GM12891 (cell line): ENCODE measurements around the gene GREB1.

Experiments used
- DNase-seq: peaks from one replicate; pipeline ENCODE4 v3.0.0; 2011; ENCODE audit warnings: low spot score; ENCODE audit not compliant: insufficient read length
- FAIRE-seq: peaks from 2 replicates; lab custom pipeline; 2011; peaks lifted over from hg19 to GRCh38; lab: Jason Lieb, UNC
- PAX5 ChIP-seq: IDR thresholded peaks from 2 replicates; pipeline ENCODE4 v1.6.1; 2011; ENCODE audit warnings: low read length, moderate library complexity, mild to moderate bottlenecking; ENCODE audit not compliant: insufficient read depth, severe bottlenecking
- POLR2A ChIP-seq: IDR thresholded peaks from 2 replicates; pipeline ENCODE4 v1.6.1; 2011; ENCODE audit warnings: low read depth, low read length, control low read depth
- POLR2AphosphoS5 ChIP-seq: IDR thresholded peaks from 2 replicates; pipeline ENCODE4 v1.6.1; 2011; ENCODE audit warnings: low read depth, low read length, control low read depth
- POU2F2 ChIP-seq: IDR thresholded peaks from 2 replicates; pipeline ENCODE4 v1.6.1; 2011; ENCODE audit warnings: low read depth, mild to moderate bottlenecking, control low read depth, low read length, moderate library complexity
- SPI1 ChIP-seq: IDR thresholded peaks from 2 replicates; pipeline ENCODE4 v1.6.1; 2011; ENCODE audit warnings: low read depth, low read length, control low read depth
- TAF1 ChIP-seq: IDR thresholded peaks from 2 replicates; pipeline ENCODE4 v1.6.1; 2011; ENCODE audit warnings: low read depth, low read length, control low read depth

The GREB1 gene

DNA sequence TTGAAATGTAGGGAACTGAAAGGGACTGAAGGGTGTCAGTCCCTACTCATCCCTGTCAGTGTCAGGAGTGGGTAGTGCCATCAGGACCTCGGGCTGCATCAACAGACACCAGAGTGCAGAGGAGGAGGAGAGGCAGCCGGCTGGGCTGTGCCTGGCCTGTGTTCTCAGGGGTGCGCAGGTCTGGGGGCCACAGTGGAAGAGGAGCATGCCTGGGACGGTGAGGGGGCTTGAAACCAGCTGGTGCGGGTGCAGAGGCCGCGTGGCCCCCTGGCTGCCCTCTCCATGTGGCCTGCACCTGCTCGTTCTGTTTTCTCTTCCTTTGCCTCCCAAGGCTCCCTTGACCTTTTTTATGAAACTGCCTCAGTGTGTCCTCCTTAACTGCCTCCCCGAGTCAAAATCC is 94.8 kb downstream of the GREB1 start:
- TF ChIP-seq POLR2AphosphoS5 (no peak), TAF1 (no peak), POLR2A (no peak), SPI1 (no peak), PAX5 (no peak), POU2F2 (no peak)

GRCh38 chr2:11629215-11629614 is 95.4 kb downstream of the GREB1 start:
- FAIRE-seq (no peak), DNase-seq (no peak)
- TF ChIP-seq POU2F2 = no peak
- TF ChIP-seq TAF1 = no peak

More for the DNA sequence above, 94.8 kb downstream of the GREB1 start:
- DNase-seq (no peak), FAIRE-seq (no peak)

DNA sequence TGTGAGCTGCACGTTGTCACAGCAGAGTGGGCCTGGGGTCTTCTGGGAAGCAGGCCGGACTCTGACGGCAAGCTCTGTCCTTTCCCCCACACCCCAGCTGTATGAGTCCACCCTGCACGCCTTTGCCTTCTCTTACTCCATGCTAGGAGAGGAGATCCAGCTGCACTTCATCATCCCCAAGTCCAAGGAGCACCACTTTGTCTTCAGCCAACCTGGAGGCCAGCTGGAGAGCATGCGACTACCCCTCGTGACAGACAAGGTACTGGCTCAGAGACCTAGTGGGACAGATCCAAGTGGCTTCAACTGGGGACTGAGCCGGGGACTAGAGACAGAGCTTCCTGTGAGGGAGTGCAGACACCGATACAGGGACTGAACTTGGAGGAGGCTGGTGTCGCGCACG is 96.0 kb downstream of the GREB1 start:
- DNase-seq = no peak
- no peak for TF ChIP-seq POLR2AphosphoS5
- no peak for TF ChIP-seq POU2F2
- TF ChIP-seq TAF1 = no peak
- no peak for TF ChIP-seq PAX5
- TF ChIP-seq POLR2A = no peak
- TF ChIP-seq SPI1 = no peak
- no peak for FAIRE-seq

- DNase-seq (no peak), FAIRE-seq (no peak)
- TF ChIP-seq POLR2A = no peak
- TF ChIP-seq TAF1 = no peak
- no peak for TF ChIP-seq SPI1
- TF ChIP-seq POLR2AphosphoS5 = no peak
- TF ChIP-seq PAX5 = no peak
- no peak for TF ChIP-seq POU2F2
These were observed 97.0 kb downstream of the GREB1 start for GRCh38 chr2:11630855-11631254.

GRCh38 chr2:11631462-11631861 is 97.6 kb downstream of the GREB1 start:
- FAIRE-seq (no peak), DNase-seq (no peak)
- TF ChIP-seq TAF1 = no peak
- no peak for TF ChIP-seq POLR2A
- no peak for TF ChIP-seq POU2F2

DNA sequence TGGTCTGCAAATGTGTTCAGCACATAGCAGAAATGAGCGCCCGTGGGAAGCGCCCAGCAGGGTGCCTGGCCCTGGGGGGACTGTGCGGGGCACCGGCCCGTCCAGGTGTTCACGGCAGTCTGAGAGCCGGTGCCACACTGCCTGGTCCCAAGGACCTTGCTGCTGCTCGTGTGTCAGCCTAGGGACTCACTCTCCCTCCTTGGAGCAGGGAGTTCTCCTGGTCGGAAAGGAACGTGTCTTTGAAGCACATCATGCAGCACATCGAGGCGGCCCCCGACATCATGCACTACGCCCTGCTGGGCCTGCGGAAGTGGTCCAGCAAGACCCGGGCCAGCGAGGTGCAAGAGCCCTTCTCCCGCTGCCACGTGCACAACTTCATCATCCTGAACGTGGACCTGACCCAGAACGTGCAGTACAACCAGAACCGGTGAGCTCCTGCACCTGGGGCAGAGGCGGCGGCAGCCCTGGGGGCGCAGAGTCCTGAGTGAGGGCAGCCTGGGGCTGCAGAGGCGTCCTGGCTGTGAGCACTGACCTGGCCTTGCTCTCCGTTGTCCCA is 100.2 kb downstream of the GREB1 start:
- no peak for FAIRE-seq
- DNase-seq = no peak

DNA sequence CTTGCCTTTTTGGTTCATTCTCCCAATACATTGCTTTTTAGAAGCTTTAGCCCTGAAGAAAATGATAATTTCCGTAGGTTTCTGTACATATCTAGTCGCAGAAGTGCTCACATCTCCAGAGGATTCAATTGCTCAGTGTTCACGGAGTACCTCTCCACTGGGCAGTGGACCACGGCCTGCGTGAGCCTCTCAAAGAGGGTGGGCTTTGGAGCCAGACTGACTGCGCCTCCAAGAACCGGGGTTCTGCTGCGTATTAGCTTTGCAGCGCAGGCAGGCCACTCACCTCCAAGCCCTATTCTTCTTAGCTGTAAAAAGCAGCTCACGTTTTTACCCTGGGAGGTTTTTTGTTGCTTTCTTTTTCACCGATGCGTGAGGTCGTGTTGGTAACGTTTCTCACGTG is 100.7 kb downstream of the GREB1 start:
- TF ChIP-seq POLR2A (no peak), SPI1 (no peak), POLR2AphosphoS5 (no peak), POU2F2 (no peak), PAX5 (no peak), TAF1 (no peak)
- FAIRE-seq = no peak
- no peak for DNase-seq

More for the DNA sequence above, 100.2 kb downstream of the GREB1 start:
- TF ChIP-seq POLR2AphosphoS5 = no peak
- TF ChIP-seq POLR2A = no peak
- TF ChIP-seq TAF1 = no peak
- TF ChIP-seq PAX5 = no peak
- no peak for TF ChIP-seq SPI1
- no peak for TF ChIP-seq POU2F2

- TF ChIP-seq TAF1 = no peak
- TF ChIP-seq PAX5 = no peak
- no peak for TF ChIP-seq POU2F2
- no peak for TF ChIP-seq SPI1
- TF ChIP-seq POLR2AphosphoS5 = no peak
- TF ChIP-seq POLR2A = no peak
- FAIRE-seq (no peak), DNase-seq (no peak)
These were observed 101.3 kb downstream of the GREB1 start for GRCh38 chr2:11635141-11635540.

DNA sequence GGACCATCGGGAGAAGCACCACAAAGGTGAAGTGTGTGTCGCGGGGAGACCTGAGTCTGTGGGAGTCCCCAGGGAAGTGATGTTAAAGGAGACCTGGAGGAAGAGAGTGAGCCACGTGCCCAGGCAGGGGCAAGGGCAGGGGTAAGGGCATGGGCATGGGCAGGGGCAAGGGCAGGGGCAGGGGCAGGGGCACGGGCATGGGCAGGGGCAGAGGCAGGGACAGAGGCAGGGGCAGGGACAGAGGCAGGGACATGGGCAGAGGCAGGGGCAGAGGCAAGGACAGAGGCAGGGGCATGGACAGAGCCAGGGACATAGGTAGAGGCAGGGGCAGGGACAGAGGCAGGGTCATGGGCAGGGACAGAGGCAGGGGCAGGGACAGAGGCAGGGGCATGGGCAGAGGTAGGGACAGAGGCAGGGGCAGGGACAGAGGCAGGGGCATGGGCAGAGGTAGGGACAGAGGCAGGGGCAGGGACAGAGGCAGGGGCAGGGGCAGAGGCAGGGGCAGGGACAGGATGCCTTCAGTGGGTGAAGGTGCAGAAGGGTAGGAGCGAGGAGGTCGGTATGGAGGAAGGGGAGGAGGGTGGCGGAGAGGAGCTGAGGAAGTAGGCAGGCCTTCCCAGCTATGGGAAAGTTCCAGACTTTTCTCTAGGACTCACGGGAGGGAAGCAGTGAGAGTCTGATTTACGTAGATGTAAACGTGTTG is 102.9 kb downstream of the GREB1 start:
- peak; percentile 45 for FAIRE-seq
- TF ChIP-seq POLR2AphosphoS5 (no peak), PAX5 (no peak), POLR2A (no peak), TAF1 (no peak), POU2F2 (no peak), SPI1 (no peak)

More for the DNA sequence above, 102.9 kb downstream of the GREB1 start:
- no peak for DNase-seq
